ENCODE results near the gene PTGFR.

The PTGFR gene

GRCh38 chr1:78536427-78536826, 45.7 kb downstream of the PTGFR start:
- H3K36me3 ChIP-seq (ENCODE audit: insufficient read depth, low read length) = no peaks in the 10 kb centered on the region
- H3K27me3 ChIP-seq (ENCODE audit: insufficient read depth, low read length) = no peaks in the 10 kb centered on the region
- no peak overlapping the region for H3K9ac ChIP-seq (ENCODE audit: low read length)
- H3K4me3 ChIP-seq (ENCODE audit: low read depth, low read length, poor library complexity, severe bottlenecking) = no peak overlapping the region
- no peak overlapping the region for H3K27ac ChIP-seq (ENCODE audit: low read depth, low read length, poor library complexity, severe bottlenecking)
- H3K9me3 ChIP-seq (ENCODE audit: low read length) = no peaks in the 10 kb centered on the region
- no peaks in the 10 kb centered on the region for H3K79me2 ChIP-seq (ENCODE audit: insufficient read depth, low read length)
- TF ChIP-seq EZH2 (IDR thresholded peaks at IDR 0.05; ENCODE audit: borderline replicate concordance, low read length) (no peak), CTCF (IDR thresholded peaks at IDR 0.05; ENCODE audit: low read length) (no peak)
- no peaks in the 10 kb centered on the region for H3F3A ChIP-seq (ENCODE audit: insufficient read depth, low read length)
- H3K4me2 ChIP-seq (ENCODE audit: low read length) = no peak overlapping the region
- H2AFZ ChIP-seq (ENCODE audit: low read length) = no peak overlapping the region
- H3K9me2 ChIP-seq (ENCODE audit: low read depth, low read length) = no peaks in the 10 kb centered on the region
- H3K4me1 ChIP-seq (ENCODE audit: insufficient read depth, low read length, severe bottlenecking) = no peaks in the 10 kb centered on the region
- no peaks in the 10 kb centered on the region for H4K20me1 ChIP-seq (ENCODE audit: insufficient read depth, low read length)

- Histone ChIP-seq H3K27me3 (ENCODE audit: insufficient read depth, low read length) (no peaks in the 10 kb centered on the region), H3K4me2 (ENCODE audit: low read length) (no peak overlapping the region), H3K4me1 (ENCODE audit: insufficient read depth, low read length, severe bottlenecking) (no peaks in the 10 kb centered on the region), H3K79me2 (ENCODE audit: insufficient read depth, low read length) (no peaks in the 10 kb centered on the region), H4K20me1 (ENCODE audit: insufficient read depth, low read length) (no peaks in the 10 kb centered on the region), H3K36me3 (ENCODE audit: insufficient read depth, low read length) (no peaks in the 10 kb centered on the region), H3K9me2 (ENCODE audit: low read depth, low read length) (no peaks in the 10 kb centered on the region), H3K9ac (ENCODE audit: low read length) (no peak overlapping the region), H3K4me3 (ENCODE audit: low read depth, low read length, poor library complexity, severe bottlenecking) (no peak overlapping the region), H3K27ac (ENCODE audit: low read depth, low read length, poor library complexity, severe bottlenecking) (no peak overlapping the region), H3K9me3 (ENCODE audit: low read length) (no peaks in the 10 kb centered on the region), H3F3A (ENCODE audit: insufficient read depth, low read length) (no peaks in the 10 kb centered on the region), H2AFZ (ENCODE audit: low read length) (no peak overlapping the region)
- TF ChIP-seq EZH2 (IDR thresholded peaks at IDR 0.05; ENCODE audit: borderline replicate concordance, low read length) (no peak), CTCF (IDR thresholded peaks at IDR 0.05; ENCODE audit: low read length) (no peak)
These were observed 49.3 kb downstream of the PTGFR start for GRCh38 chr1:78540048-78540447.

GRCh38 chr1:78541479-78541878, 50.7 kb downstream of the PTGFR start:
- H3K4me1 ChIP-seq (ENCODE audit: insufficient read depth, low read length, severe bottlenecking) = no peaks in the 10 kb centered on the region
- H3K36me3 ChIP-seq (ENCODE audit: insufficient read depth, low read length) = no peaks in the 10 kb centered on the region
- H3K4me2 ChIP-seq (ENCODE audit: low read length) = no peak overlapping the region
- TF ChIP-seq EZH2 (IDR thresholded peaks at IDR 0.05; ENCODE audit: borderline replicate concordance, low read length) (no peak), CTCF (IDR thresholded peaks at IDR 0.05; ENCODE audit: low read length) (no peak)
- H3K9me3 ChIP-seq (ENCODE audit: low read length) = no peaks in the 10 kb centered on the region
- no peaks in the 10 kb centered on the region for H4K20me1 ChIP-seq (ENCODE audit: insufficient read depth, low read length)
- H3F3A ChIP-seq (ENCODE audit: insufficient read depth, low read length) = no peaks in the 10 kb centered on the region
- H3K9ac ChIP-seq (ENCODE audit: low read length) = no peak overlapping the region
- H3K27me3 ChIP-seq (ENCODE audit: insufficient read depth, low read length) = no peaks in the 10 kb centered on the region
- H3K9me2 ChIP-seq (ENCODE audit: low read depth, low read length) = no peaks in the 10 kb centered on the region
- H3K27ac ChIP-seq (ENCODE audit: low read depth, low read length, poor library complexity, severe bottlenecking) = no peak overlapping the region
- H2AFZ ChIP-seq (ENCODE audit: low read length) = no peak overlapping the region
- H3K4me3 ChIP-seq (ENCODE audit: low read depth, low read length, poor library complexity, severe bottlenecking) = no peak overlapping the region
- no peaks in the 10 kb centered on the region for H3K79me2 ChIP-seq (ENCODE audit: insufficient read depth, low read length)

Data from OCI-LY1 (cell line).